ENCODE results near the gene WDR45B. TPM values are rescaled to one million over a fixed set of nuclear protein-coding genes. Genes with fewer than 3 reads are reported as not detected.

Gene WDR45B
- total RNA-seq, 4 donors from 2014 or later, result 68.1 to 111 (median 83.2) TPM

- DNase-seq (ENCODE audit: low spot score in 2 of 2), result no peak
- H3K4me3 ChIP-seq (ENCODE audit: low read depth, poor library complexity, severe bottlenecking), result no peak overlapping the region
- 85 to 89% methylated on average over 18 of the region's 18 CpGs for WGBS, 2 donors
- intact Hi-C loops (cut with DNase I; ENCODE audit: low total_unique reads), result no loop called here
- no peak for TF ChIP-seq CTCF (IDR thresholded peaks at IDR 0.05)
- TF ChIP-seq POLR2A (IDR thresholded peaks at IDR 0.05), result no peak
Measured at GRCh38 chr17:82675476-82676245, 27.4 kb upstream of the WDR45B start.

- intact Hi-C loops (cut with DNase I; ENCODE audit: low total_unique reads), result no loop called here
- no peak for DNase-seq (ENCODE audit: low spot score in 2 of 2)
- TF ChIP-seq POLR2A (IDR thresholded peaks at IDR 0.05), result no peak
- no peak for TF ChIP-seq CTCF (IDR thresholded peaks at IDR 0.05)
- H3K4me3 ChIP-seq (ENCODE audit: low read depth, poor library complexity, severe bottlenecking), result no peak overlapping the region
- WGBS, 2 donors, result 79 to 80% methylated on average over 20 of the region's 20 CpGs
Measured at GRCh38 chr17:82674656-82675475, 26.6 kb upstream of the WDR45B start.

GRCh38 chr17:82670661-82671450 lies 22.6 kb upstream of the WDR45B start:
- intact Hi-C loops (cut with DNase I; ENCODE audit: low total_unique reads), result no loop called here
- TF ChIP-seq POLR2A (IDR thresholded peaks at IDR 0.05), result no peak
- TF ChIP-seq CTCF (IDR thresholded peaks at IDR 0.05), result no peak
- H3K4me3 ChIP-seq (ENCODE audit: low read depth, poor library complexity, severe bottlenecking), result no peak overlapping the region
- no peak for DNase-seq (ENCODE audit: low spot score in 2 of 2)
- WGBS, 2 donors, result 90 to 94% methylated on average over 19 of the region's 19 CpGs

GRCh38 chr17:82668631-82669099 lies 20.4 kb upstream of the WDR45B start:
- 36 to 38% methylated on average over 17 of the region's 20 CpGs for WGBS, 2 donors
- DNase-seq (ENCODE audit: low spot score in 2 of 2), result no peak
- intact Hi-C loops (cut with DNase I; ENCODE audit: low total_unique reads), result no loop called here
- TF ChIP-seq CTCF (IDR thresholded peaks at IDR 0.05) (no peak), POLR2A (IDR thresholded peaks at IDR 0.05) (no peak)
- no peak overlapping the region for H3K4me3 ChIP-seq (ENCODE audit: low read depth, poor library complexity, severe bottlenecking)

GRCh38 chr17:82668024-82668630 lies 19.9 kb upstream of the WDR45B start:
- 73 to 80% methylated on average over 11 to 16 of the region's 16 CpGs for WGBS, 2 donors
- TF ChIP-seq POLR2A (IDR thresholded peaks at IDR 0.05), result no peak
- TF ChIP-seq CTCF (IDR thresholded peaks at IDR 0.05), result no peak
- intact Hi-C loops (cut with DNase I; ENCODE audit: low total_unique reads), result no loop called here
- DNase-seq (ENCODE audit: low spot score in 2 of 2), result no peak
- H3K4me3 ChIP-seq (ENCODE audit: low read depth, poor library complexity, severe bottlenecking), result no peak overlapping the region
